Nephron (organoid): ENCODE measurements around the gene ADCY1.

ENCODE experiments used
- H3K27ac Mint-ChIP-seq, 3 experiments: 2 replicates each; pipeline ENCODE4 v1.8.0; 2020; ENCODE audit warnings: mixed read lengths in 3 of 3, mild to moderate bottlenecking in 2 of 3, moderate library complexity in 1 of 3
- H3K27me3 Mint-ChIP-seq: 2 replicates; pipeline ENCODE4 v1.8.0; 2021; ENCODE audit warnings: low read depth, mild to moderate bottlenecking, moderate library complexity, mixed read lengths
- H3K36me3 Mint-ChIP-seq: 2 replicates; pipeline ENCODE4 v1.8.0; 2020; ENCODE audit warnings: low read depth, mixed read lengths
- H3K4me1 Mint-ChIP-seq: 2 replicates; pipeline ENCODE4 v1.8.0; 2020; ENCODE audit warnings: mixed read lengths
- H3K4me3 Mint-ChIP-seq, 3 experiments: 2 replicates each; pipeline ENCODE4 v1.8.0; 2020; ENCODE audit warnings: mild to moderate bottlenecking in 3 of 3, mixed read lengths in 3 of 3, moderate library complexity in 2 of 3
- H3K9me3 Mint-ChIP-seq: 2 replicates; pipeline ENCODE4 v1.8.0; 2020; ENCODE audit warnings: mixed read lengths
- TF ChIP-seq, protein P1 (sequence below), 3 experiments: fragments of 200-600 bp; sonication (generic); IDR thresholded peaks; one replicate each; pipeline ENCODE4 v1.5.0; 2021; ENCODE audit warnings: antibody characterized with exemption in 3 of 3; ENCODE audit not compliant: unreplicated experiment in 3 of 3

Gene ADCY1

DNA sequence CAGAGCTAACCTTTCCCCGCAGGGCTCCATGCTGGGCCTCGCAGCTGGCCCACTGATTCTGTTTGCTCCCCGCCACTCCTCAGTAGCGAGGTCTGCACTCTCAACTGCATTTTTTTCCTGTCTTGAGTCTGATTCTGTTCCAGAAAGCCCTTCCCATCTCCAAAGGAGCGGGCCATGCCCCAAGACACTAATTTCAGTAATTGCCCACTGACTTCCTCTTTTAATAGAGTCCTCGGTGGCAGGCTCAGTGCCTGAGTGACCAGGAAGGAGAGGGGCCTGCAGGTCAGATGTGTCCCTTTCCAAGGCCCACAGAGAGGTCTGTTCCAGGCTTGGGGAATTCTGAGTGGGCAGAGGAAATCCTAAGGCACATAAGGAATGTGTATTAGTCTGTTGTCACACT, 77.4 kb downstream of the ADCY1 start:
- H3K27ac Mint-ChIP-seq: no peak overlapping the region

DNA sequence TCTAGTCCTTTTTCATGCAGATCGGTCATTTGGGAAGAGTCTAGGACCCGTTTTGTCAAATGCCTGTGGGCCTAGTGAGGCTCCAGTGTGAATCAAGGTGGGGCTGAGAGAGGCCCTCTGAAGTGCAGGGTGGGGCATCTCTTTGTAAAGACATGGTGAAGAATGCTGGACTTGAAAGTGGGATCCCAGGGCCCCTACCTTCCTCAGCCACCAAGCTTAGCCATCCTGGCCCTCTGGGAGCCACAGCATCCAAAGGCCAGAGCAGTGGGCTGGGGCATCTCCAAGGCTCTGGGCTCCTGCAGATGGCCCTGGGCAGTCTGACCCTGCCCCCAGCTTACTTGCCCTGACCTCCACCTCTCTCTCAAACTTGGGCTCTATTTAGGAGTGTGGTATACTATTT, 78.5 kb downstream of the ADCY1 start:
- no peaks in the 10 kb centered on the region for H3K9me3 Mint-ChIP-seq
- H3K4me1 Mint-ChIP-seq: no peaks in the 10 kb centered on the region
- TF ChIP-seq, protein P1, sequence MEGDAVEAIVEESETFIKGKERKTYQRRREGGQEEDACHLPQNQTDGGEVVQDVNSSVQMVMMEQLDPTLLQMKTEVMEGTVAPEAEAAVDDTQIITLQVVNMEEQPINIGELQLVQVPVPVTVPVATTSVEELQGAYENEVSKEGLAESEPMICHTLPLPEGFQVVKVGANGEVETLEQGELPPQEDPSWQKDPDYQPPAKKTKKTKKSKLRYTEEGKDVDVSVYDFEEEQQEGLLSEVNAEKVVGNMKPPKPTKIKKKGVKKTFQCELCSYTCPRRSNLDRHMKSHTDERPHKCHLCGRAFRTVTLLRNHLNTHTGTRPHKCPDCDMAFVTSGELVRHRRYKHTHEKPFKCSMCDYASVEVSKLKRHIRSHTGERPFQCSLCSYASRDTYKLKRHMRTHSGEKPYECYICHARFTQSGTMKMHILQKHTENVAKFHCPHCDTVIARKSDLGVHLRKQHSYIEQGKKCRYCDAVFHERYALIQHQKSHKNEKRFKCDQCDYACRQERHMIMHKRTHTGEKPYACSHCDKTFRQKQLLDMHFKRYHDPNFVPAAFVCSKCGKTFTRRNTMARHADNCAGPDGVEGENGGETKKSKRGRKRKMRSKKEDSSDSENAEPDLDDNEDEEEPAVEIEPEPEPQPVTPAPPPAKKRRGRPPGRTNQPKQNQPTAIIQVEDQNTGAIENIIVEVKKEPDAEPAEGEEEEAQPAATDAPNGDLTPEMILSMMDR (IDR thresholded peaks at IDR 0.05; ENCODE audit: unreplicated experiment in 3 of 3): no peak
- no peak overlapping the region for H3K4me3 Mint-ChIP-seq
- H3K27me3 Mint-ChIP-seq: no peaks in the 10 kb centered on the region
- no peaks in the 10 kb centered on the region for H3K36me3 Mint-ChIP-seq
- H3K27ac Mint-ChIP-seq: no peak overlapping the region

More for the DNA sequence above, 77.4 kb downstream of the ADCY1 start:
- Mint-ChIP-seq H3K9me3 (no peaks in the 10 kb centered on the region), H3K27me3 (no peaks in the 10 kb centered on the region), H3K36me3 (no peaks in the 10 kb centered on the region), H3K4me3 (no peak overlapping the region), H3K4me1 (no peaks in the 10 kb centered on the region)
- TF ChIP-seq, protein P1 (IDR thresholded peaks at IDR 0.05; ENCODE audit: unreplicated experiment in 3 of 3): no peak

DNA sequence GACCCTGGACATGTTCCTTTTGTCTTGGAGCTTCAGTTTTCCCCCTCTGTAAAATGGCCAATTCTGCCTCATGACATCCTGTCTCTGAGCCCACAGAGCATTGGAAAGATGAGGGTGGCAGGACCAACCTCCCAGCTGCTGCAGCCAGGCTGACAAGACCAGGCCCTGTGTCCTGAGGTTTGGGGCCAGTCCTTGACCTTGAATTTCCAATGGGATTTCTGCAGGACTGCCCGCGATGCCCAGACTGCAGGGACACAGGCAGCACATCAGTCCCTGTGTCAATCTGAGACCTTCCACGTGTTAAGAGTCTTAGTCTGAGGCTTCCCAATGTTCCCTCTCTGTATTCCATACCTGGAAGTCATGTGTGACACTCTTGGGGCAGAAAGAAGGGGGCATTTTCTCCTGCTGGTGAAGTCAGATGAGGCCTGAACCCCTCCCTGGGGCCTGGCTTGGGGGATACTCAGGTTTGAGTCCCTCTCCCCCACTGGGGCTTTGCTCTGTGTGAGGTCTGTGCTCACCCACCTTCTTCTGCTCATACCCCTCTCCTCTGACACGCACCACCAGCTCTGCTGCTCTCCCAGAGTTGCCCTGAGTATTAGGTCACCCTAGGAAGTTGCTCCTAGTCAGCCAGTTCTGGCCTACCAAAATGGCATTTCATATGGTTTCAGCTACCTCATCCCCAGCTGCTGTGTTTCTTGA, 79.2 kb downstream of the ADCY1 start:
- TF ChIP-seq, protein P1 (IDR thresholded peaks at IDR 0.05; ENCODE audit: unreplicated experiment in 3 of 3): no peak
- H3K4me1 Mint-ChIP-seq: no peaks in the 10 kb centered on the region
- no peaks in the 10 kb centered on the region for H3K36me3 Mint-ChIP-seq
- no peaks in the 10 kb centered on the region for H3K9me3 Mint-ChIP-seq
- no peak overlapping the region for H3K27ac Mint-ChIP-seq
- H3K27me3 Mint-ChIP-seq: peaks cover 2% of the 10 kb centered on the region
- no peak overlapping the region for H3K4me3 Mint-ChIP-seq

DNA sequence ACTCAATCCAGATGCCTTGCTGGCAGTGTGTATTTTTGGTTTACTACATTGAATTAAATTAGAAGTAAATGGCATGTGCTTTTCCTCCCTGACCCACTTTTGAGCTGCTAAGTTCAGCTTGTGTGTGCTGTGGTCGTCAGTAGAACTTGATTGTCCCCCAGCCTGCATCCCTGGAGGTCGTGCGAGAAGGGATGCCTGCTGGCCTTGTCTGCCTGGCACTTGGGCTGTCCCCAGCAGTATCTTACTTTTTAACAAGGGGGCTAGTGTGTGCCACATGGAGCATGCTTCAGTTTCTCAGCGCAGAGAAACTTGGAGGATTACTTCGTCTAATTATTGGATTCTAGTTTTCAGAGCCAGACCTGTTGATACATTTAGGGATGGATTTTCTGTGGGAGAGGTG, 80.2 kb downstream of the ADCY1 start:
- Mint-ChIP-seq H3K4me1 (no peaks in the 10 kb centered on the region), H3K4me3 (no peak overlapping the region), H3K9me3 (no peaks in the 10 kb centered on the region), H3K27ac (no peak overlapping the region), H3K27me3 (peaks cover 6% of the 10 kb centered on the region), H3K36me3 (no peaks in the 10 kb centered on the region)
- TF ChIP-seq, protein P1 (IDR thresholded peaks at IDR 0.05; ENCODE audit: unreplicated experiment in 3 of 3): no peak

DNA sequence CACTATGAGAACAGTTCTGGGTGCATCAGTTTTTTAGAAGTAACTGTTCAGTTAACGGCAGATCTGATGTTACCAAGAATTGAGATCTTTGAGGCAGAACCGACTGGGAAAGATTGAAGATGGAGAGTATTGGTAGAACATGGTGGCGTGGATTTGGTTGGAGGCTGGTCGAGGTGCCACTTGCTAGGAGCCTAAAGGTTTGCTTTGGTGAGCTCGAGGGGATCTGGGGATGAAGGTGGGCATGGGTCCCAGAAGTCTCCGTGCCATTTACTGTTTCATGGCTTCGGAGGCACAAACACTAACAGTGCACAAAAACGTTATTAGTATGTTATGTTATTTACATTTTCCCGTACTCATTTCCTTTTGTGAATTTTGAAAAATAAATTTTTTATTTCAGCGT, 81.4 kb downstream of the ADCY1 start:
- Mint-ChIP-seq H3K4me1 (no peaks in the 10 kb centered on the region), H3K4me3 (no peak overlapping the region), H3K27me3 (peaks cover 7% of the 10 kb centered on the region), H3K36me3 (no peaks in the 10 kb centered on the region), H3K9me3 (no peaks in the 10 kb centered on the region), H3K27ac (no peak overlapping the region)
- TF ChIP-seq, protein P1 (IDR thresholded peaks at IDR 0.05; ENCODE audit: unreplicated experiment in 3 of 3): no peak

DNA sequence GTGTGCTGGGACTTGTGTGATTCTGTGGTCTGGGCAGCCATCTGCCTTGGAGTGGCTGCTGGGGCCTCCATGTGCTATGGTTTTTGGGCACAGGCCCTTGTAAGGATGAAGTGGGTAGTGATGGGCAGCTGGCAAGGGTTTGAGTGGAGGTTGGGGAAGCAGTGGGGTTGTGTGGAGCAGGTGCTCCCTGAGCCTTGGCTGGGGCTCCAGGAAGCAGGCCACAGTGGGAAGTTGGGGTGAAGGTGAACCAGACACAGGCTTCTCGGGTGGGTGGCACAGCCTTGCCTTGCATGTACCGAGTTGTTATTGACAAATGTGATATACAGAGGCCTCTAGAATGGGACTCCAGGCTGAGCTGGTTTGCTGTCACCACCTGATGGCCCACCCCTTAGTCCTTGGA, 82.3 kb downstream of the ADCY1 start:
- no peak overlapping the region for H3K4me3 Mint-ChIP-seq
- no peaks in the 10 kb centered on the region for H3K4me1 Mint-ChIP-seq
- TF ChIP-seq, protein P1 (IDR thresholded peaks at IDR 0.05; ENCODE audit: unreplicated experiment in 3 of 3): no peak
- H3K36me3 Mint-ChIP-seq: no peaks in the 10 kb centered on the region
- H3K9me3 Mint-ChIP-seq: no peaks in the 10 kb centered on the region
- no peak overlapping the region for H3K27ac Mint-ChIP-seq
- peaks cover 7% of the 10 kb centered on the region for H3K27me3 Mint-ChIP-seq
